GM10847 (cell line): ENCODE measurements around the gene BDNF.

Source experiments
- POLR2A ChIP-seq: IDR thresholded peaks from 2 replicates; pipeline ENCODE4 v1.6.1; 2011; ENCODE audit not compliant: insufficient read length; ENCODE audit errors: extremely low read depth

Gene BDNF

DNA sequence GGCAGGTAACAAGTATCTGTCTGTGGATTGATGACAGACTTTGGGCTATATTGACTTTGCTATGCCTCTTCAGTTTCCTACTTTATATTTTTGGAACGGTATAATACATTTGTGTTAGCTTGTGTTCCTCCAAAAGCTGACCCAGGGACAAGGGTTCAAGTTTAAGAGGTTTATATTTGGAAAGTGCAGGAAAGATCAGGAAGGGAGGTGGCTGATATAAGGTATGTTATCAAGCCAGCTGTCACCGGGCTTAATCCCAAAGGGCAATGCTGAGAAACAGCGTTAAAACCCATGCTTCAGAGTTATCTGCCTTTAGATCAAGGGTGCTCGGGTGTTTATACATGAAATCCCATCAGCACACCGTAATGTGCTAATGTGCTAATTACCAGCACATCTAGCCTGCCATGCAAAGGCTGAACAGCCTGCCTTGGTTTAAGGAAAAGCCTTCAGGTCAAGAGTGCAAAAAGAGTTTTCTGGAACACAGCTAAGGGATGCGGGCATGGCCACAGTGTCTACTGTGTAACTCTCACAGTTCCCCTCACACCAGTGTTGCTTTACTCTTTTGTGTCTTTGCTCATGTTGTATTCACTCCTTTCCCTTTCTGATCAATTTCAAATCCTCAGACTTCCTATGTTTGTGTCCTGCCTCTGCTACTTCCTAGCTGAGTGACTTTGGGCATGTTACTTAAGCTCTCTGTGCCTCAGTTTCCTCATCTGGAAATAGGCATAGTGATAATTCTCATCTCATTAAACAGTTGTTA, 77.5 kb downstream of the BDNF start:
- TF ChIP-seq POLR2A, result no peak

DNA sequence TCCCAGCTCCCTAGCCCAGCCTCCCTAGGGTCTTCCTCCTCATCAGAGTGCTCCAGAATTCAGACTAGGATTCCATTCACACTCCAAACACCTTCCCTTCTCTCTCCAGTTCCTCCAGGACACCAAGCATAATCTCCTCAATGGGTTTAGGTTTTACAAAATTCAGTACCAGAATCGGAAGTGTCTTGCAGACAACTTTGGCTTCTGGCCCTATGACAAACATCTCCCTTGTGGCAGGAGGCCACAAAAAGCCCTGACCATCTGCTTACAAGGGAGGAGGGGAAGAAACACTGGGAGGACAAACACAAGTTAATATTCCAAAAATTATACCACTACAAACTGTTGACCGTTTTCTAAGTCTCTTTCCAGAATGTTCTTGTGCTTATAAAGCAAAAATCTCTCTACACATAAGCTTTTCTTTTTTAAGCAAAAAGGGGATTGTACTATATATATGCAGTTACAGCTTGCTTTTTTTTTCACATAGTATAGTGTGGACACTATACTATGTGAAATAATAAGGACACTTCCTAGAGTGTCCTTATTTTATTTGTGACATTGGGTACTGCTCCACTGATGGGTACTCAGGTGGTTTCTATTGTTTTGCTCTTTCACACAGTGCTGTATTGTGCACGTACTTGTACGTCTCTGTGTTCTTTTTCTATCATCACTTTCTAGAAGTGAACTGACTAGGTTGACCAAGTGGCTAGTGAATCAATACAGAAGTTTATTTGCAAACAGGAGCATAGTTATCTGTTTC, 78.7 kb downstream of the BDNF start:
- TF ChIP-seq POLR2A, result no peak

DNA sequence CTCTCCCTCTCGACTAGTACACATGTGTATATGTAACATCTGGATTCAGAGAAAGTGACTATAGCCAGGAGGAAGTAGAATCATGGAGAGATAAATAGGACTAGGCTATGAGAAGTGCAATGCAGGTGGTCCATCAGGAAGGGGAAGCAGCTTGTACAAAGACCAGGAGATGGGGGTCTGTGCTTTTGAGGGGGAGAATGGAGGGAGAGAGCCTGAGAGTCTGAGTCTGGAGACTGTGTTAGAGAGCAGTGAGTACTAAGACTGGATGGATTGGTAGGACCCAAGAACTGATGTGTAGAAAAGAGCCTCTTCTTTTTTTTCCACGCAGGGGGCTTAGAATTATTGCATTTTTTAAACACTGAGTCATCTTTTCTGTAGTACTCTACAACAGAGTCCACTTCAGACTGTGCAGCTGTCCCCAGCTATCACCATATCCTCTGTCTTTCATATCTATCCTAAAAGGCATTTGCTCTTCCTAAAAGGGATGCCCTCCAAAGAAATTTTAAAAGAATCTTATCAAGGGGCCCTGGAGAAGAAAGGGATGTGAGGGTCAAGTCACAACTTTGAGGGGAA, 80.4 kb downstream of the BDNF start:
- no peak for TF ChIP-seq POLR2A

DNA sequence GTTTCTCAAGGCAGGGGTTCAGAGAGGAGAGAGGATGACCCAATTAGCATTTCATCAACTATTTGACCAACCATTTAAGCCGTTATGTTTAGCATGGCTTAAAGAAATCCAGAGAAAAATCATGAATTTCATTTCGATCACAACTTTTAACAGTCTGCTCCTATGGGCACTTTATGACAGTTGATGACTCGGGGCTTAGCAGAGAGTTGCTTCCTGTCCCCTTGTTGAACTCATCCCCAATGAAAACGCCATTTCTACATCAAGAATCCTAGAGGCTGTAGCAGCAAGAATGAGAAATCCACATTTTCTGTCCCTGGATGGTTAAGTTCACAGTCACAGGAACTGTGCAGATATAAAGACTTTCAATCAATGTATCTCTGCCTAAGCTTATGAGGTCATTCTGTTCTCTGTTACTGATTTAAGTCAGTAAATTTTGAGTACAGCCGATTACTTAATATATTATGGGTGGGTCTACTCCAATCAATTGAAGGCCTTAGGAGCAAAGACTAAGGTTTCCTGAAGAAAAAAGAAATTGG, 81.1 kb downstream of the BDNF start:
- no peak for TF ChIP-seq POLR2A

DNA sequence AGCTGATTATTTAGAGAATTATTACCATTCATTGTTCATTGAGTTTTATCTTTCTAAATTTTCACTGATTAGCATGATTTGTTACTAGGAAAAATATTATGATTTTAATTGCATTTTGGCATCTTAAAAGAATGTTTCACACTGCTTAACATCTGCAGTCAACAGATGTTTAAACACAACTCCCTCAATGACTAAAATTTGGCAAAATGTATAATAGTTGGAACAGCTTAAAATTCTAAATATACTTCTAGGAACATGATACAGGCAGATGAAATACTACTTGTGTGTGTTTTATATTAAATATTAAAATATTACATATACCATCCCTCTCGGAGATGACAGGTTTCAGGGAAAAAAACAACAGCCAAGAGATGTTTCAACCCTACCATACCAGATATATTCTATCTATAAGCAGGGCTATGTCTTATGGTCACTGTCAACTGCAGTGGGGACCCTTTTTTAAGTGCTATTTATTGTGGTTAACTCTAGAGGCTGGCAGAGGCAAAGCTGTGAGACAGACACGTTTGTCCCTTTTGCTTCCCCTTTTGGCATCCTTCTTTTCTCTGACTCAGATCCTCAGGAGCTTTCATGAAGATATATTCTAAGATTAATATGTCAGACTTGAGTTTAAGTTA, 81.9 kb downstream of the BDNF start:
- no peak for TF ChIP-seq POLR2A

DNA sequence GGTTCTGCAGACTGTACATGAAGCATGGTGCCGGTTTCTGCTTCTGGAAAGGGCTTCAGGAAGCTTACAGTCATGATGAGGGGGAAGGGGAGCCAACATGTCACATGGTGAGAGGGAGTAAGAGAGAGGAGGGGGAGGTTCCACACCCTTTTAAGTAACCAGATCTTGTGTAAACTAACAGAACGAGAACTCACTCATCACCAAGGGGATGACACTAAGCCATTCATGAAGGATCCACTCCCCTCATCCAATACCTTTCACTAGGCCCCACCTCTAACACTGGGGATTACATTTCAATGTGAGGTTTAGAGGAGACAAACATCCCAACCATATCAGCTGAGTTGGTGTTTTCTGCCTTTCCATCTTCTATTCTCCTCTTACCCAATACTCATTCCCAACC, 83.5 kb downstream of the BDNF start:
- TF ChIP-seq POLR2A, result no peak

DNA sequence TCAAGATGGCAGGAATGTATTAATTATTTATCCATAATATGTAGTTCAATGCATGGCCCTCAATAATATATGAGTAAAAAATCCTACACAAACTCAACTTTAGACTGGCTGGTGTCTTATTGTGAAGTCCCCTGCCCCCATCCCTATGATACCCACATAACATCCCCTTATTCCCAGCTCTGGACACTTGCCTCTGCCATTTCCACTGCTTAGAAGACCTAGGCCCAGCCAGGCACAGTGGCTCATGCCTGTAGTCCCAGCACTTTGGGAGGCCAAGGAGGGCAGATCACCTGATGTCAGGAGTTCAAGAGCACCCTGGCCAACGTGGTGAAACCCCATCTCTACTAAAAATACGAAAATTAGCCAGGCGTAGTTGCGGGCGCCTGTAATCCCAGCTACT, 84.4 kb downstream of the BDNF start:
- no peak for TF ChIP-seq POLR2A

DNA sequence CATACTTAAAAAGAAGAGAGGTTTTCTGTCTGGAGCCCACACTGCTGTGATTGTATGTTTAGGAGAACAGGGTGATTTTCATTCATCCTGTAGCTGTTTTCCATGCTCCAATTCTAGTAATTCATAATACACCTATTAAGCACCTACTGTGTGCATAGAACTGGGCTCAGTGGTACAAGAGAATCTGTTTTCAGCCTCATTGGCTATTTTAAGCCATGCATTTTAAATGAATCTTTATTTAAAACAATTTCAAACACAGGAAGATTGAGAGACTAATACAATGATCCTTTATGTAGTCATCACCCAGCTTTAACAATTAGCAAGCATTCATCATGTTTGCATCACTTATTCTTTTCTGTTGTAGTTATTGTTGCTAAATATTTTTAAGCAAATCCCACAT, 86.2 kb downstream of the BDNF start:
- TF ChIP-seq POLR2A, result no peak

DNA sequence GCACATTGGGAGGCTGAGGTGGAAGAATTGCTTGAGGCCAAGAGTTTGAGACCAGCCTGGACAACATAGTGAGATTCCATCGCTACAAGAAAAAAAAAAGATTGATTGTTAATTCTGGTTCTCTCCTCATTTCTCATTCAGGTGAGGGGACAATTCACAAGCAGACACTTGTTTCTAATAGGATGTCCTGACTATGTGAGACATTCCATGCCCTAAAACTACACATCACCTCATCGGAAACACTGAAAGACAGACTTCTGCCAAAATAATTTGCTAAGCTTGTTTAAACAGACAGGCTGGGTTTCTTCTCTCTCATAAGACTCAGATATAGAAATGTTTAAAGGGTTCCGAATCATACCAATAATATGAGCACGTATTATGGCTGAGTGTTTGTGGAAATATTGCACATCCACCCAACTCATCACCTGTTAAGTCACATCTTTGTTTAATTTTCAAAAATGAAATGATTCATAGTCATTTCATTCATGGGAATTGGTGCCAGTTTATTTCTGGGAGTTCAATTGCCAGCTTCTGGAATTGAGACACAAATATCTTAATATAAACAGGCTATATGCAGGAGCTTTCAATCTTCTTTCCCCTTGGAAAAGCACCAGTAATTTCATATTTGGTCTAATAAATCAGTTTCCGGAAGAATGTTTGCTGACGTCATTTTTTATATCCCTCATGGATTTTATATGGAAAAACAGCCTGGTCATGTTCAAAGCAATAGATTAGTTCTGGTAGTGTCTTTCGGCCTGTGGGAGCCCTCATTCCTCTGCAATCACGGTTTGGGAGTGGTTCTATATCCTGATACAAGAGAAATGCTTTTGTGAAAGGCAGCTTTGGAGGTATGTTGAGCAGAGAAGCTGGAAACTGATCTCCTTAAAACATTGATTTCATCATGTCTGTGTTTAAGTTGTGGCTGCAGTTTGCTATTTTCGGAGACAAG, 87.0 kb downstream of the BDNF start:
- no peak for TF ChIP-seq POLR2A

DNA sequence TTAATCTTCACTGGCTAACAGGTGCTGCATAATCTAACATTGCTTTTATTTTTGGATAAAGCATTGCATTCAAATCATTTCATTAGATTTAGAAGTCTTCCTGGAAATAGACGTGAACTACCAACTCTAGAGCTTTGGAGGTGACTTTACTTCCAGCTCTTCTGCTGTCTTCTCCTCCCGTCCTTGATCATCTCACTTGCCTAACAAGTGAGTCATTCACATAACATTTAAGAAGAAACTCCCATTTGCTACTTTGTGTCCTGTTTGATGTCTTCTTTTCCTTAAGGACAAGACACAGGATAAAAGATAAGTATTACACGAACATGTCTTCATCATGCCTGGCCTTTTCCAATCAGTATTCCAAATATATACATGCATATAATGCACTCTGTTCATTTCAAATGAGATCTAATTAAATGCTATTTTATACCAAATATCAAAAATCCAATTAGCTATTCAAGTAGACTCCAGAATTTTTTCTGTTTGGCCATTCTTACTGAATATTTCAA, 88.3 kb downstream of the BDNF start:
- TF ChIP-seq POLR2A, result no peak

DNA sequence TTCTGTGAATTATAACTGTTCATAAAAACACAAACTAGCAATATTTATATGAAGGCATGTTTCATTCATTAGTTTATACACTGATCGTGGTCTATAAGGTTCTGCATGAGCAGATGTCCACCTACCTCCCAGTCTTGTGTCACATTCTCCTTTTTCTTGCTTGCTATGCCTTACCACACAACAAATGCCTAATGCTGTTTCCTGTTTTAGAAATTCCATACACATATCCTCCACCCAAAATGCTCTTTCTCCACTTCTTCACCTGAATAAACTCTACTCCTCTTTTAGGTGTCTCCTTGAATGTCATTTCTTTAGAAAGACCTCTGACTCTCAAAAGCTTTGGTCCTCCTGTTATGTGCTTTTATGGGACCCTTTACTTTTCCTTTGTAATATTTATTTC, 88.9 kb downstream of the BDNF start:
- no peak for TF ChIP-seq POLR2A

DNA sequence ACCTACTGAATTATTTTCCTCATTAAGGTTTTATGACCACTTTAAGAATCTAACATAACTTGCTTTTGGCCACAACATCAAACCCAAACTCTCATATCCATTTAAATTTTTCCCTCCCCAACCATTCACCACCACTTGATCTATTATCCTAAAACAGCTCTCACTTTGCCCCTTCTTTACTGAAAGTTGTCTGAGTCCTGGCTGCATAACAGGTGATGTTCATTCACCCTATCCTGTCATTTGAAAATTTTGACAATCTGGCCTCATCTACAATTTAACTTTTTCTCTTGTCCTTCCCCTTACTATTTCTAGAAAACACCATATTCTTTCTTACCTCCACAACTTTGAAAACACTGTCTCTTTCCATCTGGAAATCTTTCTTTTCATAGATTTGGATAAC, 89.3 kb downstream of the BDNF start:
- no peak for TF ChIP-seq POLR2A

DNA sequence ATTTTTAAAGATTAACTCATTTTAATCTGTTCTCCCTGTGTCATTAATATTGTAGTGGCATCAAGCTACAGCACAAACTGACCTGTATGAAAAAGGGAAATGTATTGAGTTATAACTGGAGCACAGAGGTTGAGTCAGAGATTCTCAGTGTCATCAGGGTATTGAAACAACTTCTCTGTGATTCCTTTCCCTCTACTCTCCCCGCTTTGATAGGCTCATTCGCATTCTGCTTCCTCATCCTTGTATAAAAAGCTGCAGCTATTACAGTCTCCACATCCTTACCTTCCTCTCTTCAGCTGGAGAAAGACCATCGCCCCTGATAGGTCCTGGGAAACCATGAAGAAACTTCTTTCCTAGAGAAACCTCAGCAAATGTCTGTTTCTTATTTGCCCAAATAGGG, 90.0 kb downstream of the BDNF start:
- no peak for TF ChIP-seq POLR2A

DNA sequence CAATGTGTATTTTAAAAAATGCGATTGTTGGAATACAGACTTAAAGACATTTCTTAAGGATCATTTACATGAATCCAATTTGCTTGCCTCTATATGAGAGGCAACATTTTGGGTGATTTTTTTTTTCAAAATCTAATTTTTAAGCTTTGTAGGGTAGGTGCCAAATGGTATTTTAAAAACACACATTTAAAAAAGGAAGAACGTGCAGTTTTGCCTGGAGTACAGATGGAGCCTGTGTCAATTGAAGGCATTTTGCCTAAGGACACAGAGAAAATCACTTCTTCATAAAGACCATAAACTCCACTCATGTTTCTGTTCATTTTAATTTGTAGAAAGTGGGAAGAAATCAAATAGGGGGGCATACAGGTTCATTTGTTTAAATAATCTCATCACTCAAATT, 91.3 kb downstream of the BDNF start:
- TF ChIP-seq POLR2A, result no peak
